A673 (cell line): ENCODE results near the gene KRTAP4-7. TPM values are rescaled to one million over a fixed set of nuclear protein-coding genes. Genes with fewer than 3 reads are reported as not detected.

Experiments
- BruUV-seq: library from RNA; stranded (reverse); fragments of 400-500 nt; replicated peaks from 2 replicates; lab custom pipeline; 2021; lab: Mats Ljungman, UMichigan
- CTCF ChIA-PET: fragments of 300-600 bp; sonication (Branson Sonifier 250); formaldehyde crosslinking; loops from one replicate; lab custom pipeline; 2022; ENCODE audit warnings: antibody characterized with exemption; lab: Charles Lee
- POLR2A ChIA-PET: fragments of 300-600 bp; sonication (Branson Sonifier 250); formaldehyde crosslinking; loops from one replicate; lab custom pipeline; 2022; ENCODE audit warnings: antibody characterized with exemption; ENCODE audit not compliant: low non-redundant PET; lab: Charles Lee
- DNase-seq: peaks from one replicate; pipeline ENCODE4 v3.0.0-alpha.2; 2015; ENCODE audit warnings: low spot score
- H3K27ac ChIP-seq: fragments of 200-600 bp; sonication (generic); 2 replicates; pipeline ENCODE4 v1.5.1; 2016; ENCODE audit warnings: mixed run types, low read depth, mild to moderate bottlenecking, mixed read lengths, antibody characterized with exemption, low read length; ENCODE audit not compliant: poor library complexity, severe bottlenecking
- H3K27me3 ChIP-seq: fragments of 200-600 bp; sonication (generic); replicated peaks from 2 replicates; pipeline ENCODE4 v1.6.1; 2017; ENCODE audit warnings: mixed run types, low read depth, mild to moderate bottlenecking, mixed read lengths, antibody characterized with exemption, low read length; ENCODE audit not compliant: insufficient read depth, poor library complexity
- H3K36me3 ChIP-seq: fragments of 200-600 bp; sonication (generic); 2 replicates; pipeline ENCODE4 v1.6.1; 2016; ENCODE audit warnings: mixed run types, mild to moderate bottlenecking, mixed read lengths, antibody characterized with exemption, low read length; ENCODE audit not compliant: insufficient read depth, poor library complexity, severe bottlenecking
- H3K4me1 ChIP-seq: fragments of 200-600 bp; sonication (generic); 2 replicates; pipeline ENCODE4 v1.6.1; 2017; ENCODE audit warnings: mixed run types, mild to moderate bottlenecking, mixed read lengths, antibody characterized with exemption, low read length; ENCODE audit not compliant: insufficient read depth, poor library complexity, severe bottlenecking
- H3K4me3 ChIP-seq: fragments of 200-600 bp; sonication (generic); 2 replicates; pipeline ENCODE4 v1.5.1; 2016; ENCODE audit warnings: low read depth, mixed run types, mild to moderate bottlenecking, mixed read lengths, low read length; ENCODE audit not compliant: poor library complexity, severe bottlenecking
- H3K9me3 ChIP-seq: fragments of 200-600 bp; sonication (generic); 2 replicates; pipeline ENCODE4 v1.6.1; 2016; ENCODE audit warnings: mixed run types, low read depth, mild to moderate bottlenecking, mixed read lengths, antibody characterized with exemption, low read length; ENCODE audit not compliant: poor library complexity, severe bottlenecking
- EZH2 ChIP-seq: fragments of 200-600 bp; sonication (generic); IDR thresholded peaks from 2 replicates; pipeline ENCODE4 v1.6.1; 2017; ENCODE audit warnings: borderline replicate concordance, low read depth, mild to moderate bottlenecking, mixed read lengths, antibody characterized with exemption, low read length; ENCODE audit not compliant: poor library complexity, severe bottlenecking
- intact Hi-C: fragments of 100-400 bp; cut with micrococcal nuclease; formaldehyde crosslinking; loops from one replicate; pipeline ENCODE4 v1.10.0; 2022; ENCODE audit not compliant: unreplicated experiment
- total RNA-seq: library from RNA; stranded (reverse); gene quantifications from 2 replicates; pipeline ENCODE4 v1.2.3, GENCODE V29; 2021
- TF ChIP-seq, protein P1 (sequence below): fragments of 300-800, 200-600 bp; sonication (generic); conservative IDR thresholded peaks from 2 replicates; pipeline ENCODE4 v1.5.1; 2017; ENCODE audit warnings: low read depth, mild to moderate bottlenecking, antibody characterized with exemption, low read length, moderate library complexity, mixed read lengths

The KRTAP4-7 gene
- total RNA-seq, 1 experiment from 2014 or later: not detected

DNA sequence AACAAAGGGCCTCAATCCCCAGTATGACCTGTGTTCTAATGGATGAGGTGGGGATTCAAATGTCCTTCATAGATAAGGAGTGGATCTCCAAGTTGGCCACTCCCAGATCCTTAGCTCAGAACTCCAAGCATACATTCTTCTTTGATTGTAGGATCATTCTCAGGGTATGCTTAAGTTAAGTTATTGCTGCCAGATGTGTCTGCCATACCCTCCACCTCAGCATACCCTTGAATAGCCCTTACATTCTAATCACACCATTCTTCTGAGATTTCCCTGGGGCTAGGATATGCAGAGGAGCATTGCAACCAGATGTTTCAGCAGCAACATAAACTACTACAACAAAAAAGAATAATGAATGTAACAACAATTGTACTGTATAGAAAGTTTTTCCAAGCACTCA, 16.7 kb upstream of the KRTAP4-7 start:
- intact Hi-C loops: no loop called here

DNA sequence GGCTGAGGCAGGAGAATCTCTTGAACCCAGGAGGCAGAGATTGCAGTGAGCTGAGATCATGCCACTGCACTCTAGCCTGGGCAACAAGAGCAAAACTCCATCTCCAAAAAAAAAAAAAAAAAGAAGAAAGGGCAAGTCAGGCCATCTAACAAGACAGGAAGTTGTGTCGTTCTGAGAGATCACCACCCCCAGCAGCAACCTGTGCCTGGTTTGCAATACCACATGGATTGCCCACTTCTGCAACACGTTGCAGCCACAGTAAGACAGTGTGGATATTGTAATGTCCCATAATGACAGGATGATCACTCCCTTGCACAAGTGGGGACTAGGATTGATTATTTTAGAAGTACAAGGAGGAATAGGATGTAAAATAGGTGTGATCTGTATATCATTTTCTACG, 14.9 kb upstream of the KRTAP4-7 start:
- TF ChIP-seq, protein P1, sequence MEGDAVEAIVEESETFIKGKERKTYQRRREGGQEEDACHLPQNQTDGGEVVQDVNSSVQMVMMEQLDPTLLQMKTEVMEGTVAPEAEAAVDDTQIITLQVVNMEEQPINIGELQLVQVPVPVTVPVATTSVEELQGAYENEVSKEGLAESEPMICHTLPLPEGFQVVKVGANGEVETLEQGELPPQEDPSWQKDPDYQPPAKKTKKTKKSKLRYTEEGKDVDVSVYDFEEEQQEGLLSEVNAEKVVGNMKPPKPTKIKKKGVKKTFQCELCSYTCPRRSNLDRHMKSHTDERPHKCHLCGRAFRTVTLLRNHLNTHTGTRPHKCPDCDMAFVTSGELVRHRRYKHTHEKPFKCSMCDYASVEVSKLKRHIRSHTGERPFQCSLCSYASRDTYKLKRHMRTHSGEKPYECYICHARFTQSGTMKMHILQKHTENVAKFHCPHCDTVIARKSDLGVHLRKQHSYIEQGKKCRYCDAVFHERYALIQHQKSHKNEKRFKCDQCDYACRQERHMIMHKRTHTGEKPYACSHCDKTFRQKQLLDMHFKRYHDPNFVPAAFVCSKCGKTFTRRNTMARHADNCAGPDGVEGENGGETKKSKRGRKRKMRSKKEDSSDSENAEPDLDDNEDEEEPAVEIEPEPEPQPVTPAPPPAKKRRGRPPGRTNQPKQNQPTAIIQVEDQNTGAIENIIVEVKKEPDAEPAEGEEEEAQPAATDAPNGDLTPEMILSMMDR: no peak
- no peak for TF ChIP-seq EZH2
- no peaks in the 10 kb centered on the region for H3K9me3 ChIP-seq
- H3K36me3 ChIP-seq: no peaks in the 10 kb centered on the region
- intact Hi-C loops: no loop called here
- BruUV-seq: no TSS peak
- ChIA-PET POLR2A (no interaction called here), CTCF (no interaction called here)
- H3K4me1 ChIP-seq: no peaks in the 10 kb centered on the region
- no peak for DNase-seq
- H3K27ac ChIP-seq: no peak overlapping the region
- no peak overlapping the region for H3K4me3 ChIP-seq
- no peaks in the 10 kb centered on the region for H3K27me3 ChIP-seq

More for the DNA sequence above, 16.7 kb upstream of the KRTAP4-7 start:
- H3K4me1 ChIP-seq: no peaks in the 10 kb centered on the region
- no TSS peak for BruUV-seq
- CTCF ChIA-PET: no interaction called here
- TF ChIP-seq, protein P1: no peak
- no peak for TF ChIP-seq EZH2
- no peak overlapping the region for H3K27ac ChIP-seq
- H3K9me3 ChIP-seq: no peaks in the 10 kb centered on the region
- DNase-seq: no peak
- POLR2A ChIA-PET: no interaction called here
- no peak overlapping the region for H3K4me3 ChIP-seq
- H3K36me3 ChIP-seq: no peaks in the 10 kb centered on the region
- no peaks in the 10 kb centered on the region for H3K27me3 ChIP-seq

DNA sequence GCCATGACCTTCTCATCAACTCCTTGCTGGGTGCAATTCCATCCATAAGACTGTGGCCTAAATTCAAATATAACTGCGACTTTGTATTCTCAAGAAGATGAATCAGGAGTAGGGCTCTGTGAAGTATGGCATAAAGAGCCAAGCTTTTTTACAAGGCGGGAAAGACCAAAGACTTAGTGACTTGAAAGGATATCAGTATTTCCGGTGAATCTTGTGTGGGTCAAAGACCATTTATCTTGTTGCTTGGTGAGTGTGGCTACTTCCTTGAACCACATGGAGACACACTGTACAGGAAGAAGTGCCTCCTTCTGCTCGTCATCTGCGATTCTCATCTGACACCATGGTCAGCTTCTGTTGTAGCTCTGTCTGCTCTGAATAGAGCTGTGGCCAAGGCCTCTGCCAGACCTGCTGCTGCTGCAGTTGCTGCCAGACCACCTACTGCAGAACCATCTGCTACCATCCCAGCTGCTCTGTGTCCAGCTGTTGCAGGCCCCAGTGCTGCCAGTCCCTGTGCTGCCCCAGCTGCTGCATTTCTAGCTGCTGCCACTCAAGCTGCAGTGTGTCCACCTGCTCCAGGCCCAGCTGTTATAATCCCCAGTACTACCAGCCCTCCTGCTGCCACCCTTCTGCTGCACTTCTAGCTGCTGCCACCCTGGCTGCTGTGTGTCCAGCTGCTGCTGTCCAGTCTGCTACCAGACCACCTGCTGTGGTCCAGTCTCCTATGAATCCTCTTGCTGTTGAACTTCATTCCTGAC, 12.2 kb upstream of the KRTAP4-7 start:
- Histone ChIP-seq H3K4me3 (no peak overlapping the region), H3K27ac (no peak overlapping the region), H3K4me1 (no peaks in the 10 kb centered on the region), H3K36me3 (no peaks in the 10 kb centered on the region), H3K27me3 (no peaks in the 10 kb centered on the region), H3K9me3 (no peaks in the 10 kb centered on the region)
- no TSS peak for BruUV-seq
- POLR2A ChIA-PET: no interaction called here
- TF ChIP-seq EZH2: no peak
- TF ChIP-seq, protein P1: no peak
- intact Hi-C loops: no loop called here
- no peak for DNase-seq
- CTCF ChIA-PET: no interaction called here
